Breast epithelium (tissue), 3 donors: ENCODE results near the gene LIPH.

Experiments
- CTCF ChIP-seq, 3 donors: fragments of 450-650 bp; IDR thresholded peaks; one replicate each; pipeline ENCODE4 v1.5.1; 2016 to 2017; ENCODE audit warnings: antibody characterized with exemption in 3 of 3, mild to moderate bottlenecking in 3 of 3, moderate library complexity in 3 of 3
- POLR2A ChIP-seq: fragments of 450-650 bp; IDR thresholded peaks from one replicate; pipeline ENCODE4 v1.6.1; 2016; ENCODE audit warnings: antibody characterized with exemption, mild to moderate bottlenecking, moderate library complexity
- POLR2AphosphoS5 ChIP-seq, 3 donors: sonication (generic); formaldehyde crosslinking; IDR thresholded peaks; one replicate each; pipeline ENCODE4 v1.6.1; 2017; ENCODE audit warnings: antibody characterized with exemption in 3 of 3

GRCh38 chr3:185498503-185499396 is 53.6 kb downstream of the LIPH start, which contains the start of gene TMEM41A:
- no peak for TF ChIP-seq CTCF (IDR thresholded peaks at IDR 0.05)
- TF ChIP-seq POLR2A, result peak; percentile 43
- peak in 2 of 3 donors; percentile 87 to 93 for TF ChIP-seq POLR2AphosphoS5 (IDR thresholded peaks at IDR 0.05)
